ENCODE data around the gene FKBP7.

FKBP7 gene

GRCh38 chr2:178420463-178420999 is 57.9 kb downstream of the FKBP7 start:
- H3K9me3 ChIP-seq (ENCODE audit: insufficient read depth, low read length), result no peaks in the 10 kb centered on the region
- no peak overlapping the region for H3K4me2 ChIP-seq (ENCODE audit: low read depth, low read length, poor library complexity, severe bottlenecking)
- H4K20me1 ChIP-seq (ENCODE audit: low read depth, low read length), result no peaks in the 10 kb centered on the region
- no peaks in the 10 kb centered on the region for H3K27me3 ChIP-seq (ENCODE audit: low read length)
- no peaks in the 10 kb centered on the region for H3K36me3 ChIP-seq (ENCODE audit: low read length)
- TF ChIP-seq EZH2phosphoT487 (conservative IDR thresholded peaks at IDR 0.05; ENCODE audit: low read length) (no peak), CTCF (IDR thresholded peaks at IDR 0.05; ENCODE audit: insufficient read depth, low read length, poor library complexity, severe bottlenecking) (no peak)
- H3K9me2 ChIP-seq (replicated peaks; ENCODE audit: insufficient read depth, low read length), result no peaks in the 10 kb centered on the region
- H3K27ac ChIP-seq (ENCODE audit: low read depth, low read length), result no peak overlapping the region
- no peaks in the 10 kb centered on the region for H3K79me2 ChIP-seq (ENCODE audit: insufficient read depth, low read length)
- H3K4me3 ChIP-seq (ENCODE audit: insufficient read depth, low read length, poor library complexity, severe bottlenecking), result no peak overlapping the region
- no peak overlapping the region for H3K9ac ChIP-seq (ENCODE audit: low read length)
- H3F3A ChIP-seq (ENCODE audit: insufficient read depth), result no peaks in the 10 kb centered on the region
- no peak overlapping the region for H2AFZ ChIP-seq (ENCODE audit: low read depth, low read length, severe bottlenecking)

- no peaks in the 10 kb centered on the region for H3K79me2 ChIP-seq (ENCODE audit: insufficient read depth, low read length)
- H3K27me3 ChIP-seq (ENCODE audit: low read length), result no peaks in the 10 kb centered on the region
- H4K20me1 ChIP-seq (ENCODE audit: low read depth, low read length), result no peaks in the 10 kb centered on the region
- no peak overlapping the region for H3K4me2 ChIP-seq (ENCODE audit: low read depth, low read length, poor library complexity, severe bottlenecking)
- H3K9me2 ChIP-seq (replicated peaks; ENCODE audit: insufficient read depth, low read length), result no peaks in the 10 kb centered on the region
- H3K36me3 ChIP-seq (ENCODE audit: low read length), result no peaks in the 10 kb centered on the region
- no peak overlapping the region for H3K27ac ChIP-seq (ENCODE audit: low read depth, low read length)
- no peaks in the 10 kb centered on the region for H3K9me3 ChIP-seq (ENCODE audit: insufficient read depth, low read length)
- TF ChIP-seq CTCF (IDR thresholded peaks at IDR 0.05; ENCODE audit: insufficient read depth, low read length, poor library complexity, severe bottlenecking), result no peak
- TF ChIP-seq EZH2phosphoT487 (conservative IDR thresholded peaks at IDR 0.05; ENCODE audit: low read length), result no peak
- H3K9ac ChIP-seq (ENCODE audit: low read length), result no peak overlapping the region
- H2AFZ ChIP-seq (ENCODE audit: low read depth, low read length, severe bottlenecking), result no peak overlapping the region
- no peak overlapping the region for H3K4me3 ChIP-seq (ENCODE audit: insufficient read depth, low read length, poor library complexity, severe bottlenecking)
- H3F3A ChIP-seq (ENCODE audit: insufficient read depth), result no peaks in the 10 kb centered on the region
These were observed 59.3 kb downstream of the FKBP7 start for GRCh38 chr2:178419123-178419522.

- no peak overlapping the region for H2AFZ ChIP-seq (ENCODE audit: low read depth, low read length, severe bottlenecking)
- H3K4me2 ChIP-seq (ENCODE audit: low read depth, low read length, poor library complexity, severe bottlenecking), result no peak overlapping the region
- H3K27ac ChIP-seq (ENCODE audit: low read depth, low read length), result no peak overlapping the region
- no peaks in the 10 kb centered on the region for H3K9me2 ChIP-seq (replicated peaks; ENCODE audit: insufficient read depth, low read length)
- H3K27me3 ChIP-seq (ENCODE audit: low read length), result no peaks in the 10 kb centered on the region
- H3K9me3 ChIP-seq (ENCODE audit: insufficient read depth, low read length), result no peaks in the 10 kb centered on the region
- H3K36me3 ChIP-seq (ENCODE audit: low read length), result no peaks in the 10 kb centered on the region
- no peak for TF ChIP-seq EZH2phosphoT487 (conservative IDR thresholded peaks at IDR 0.05; ENCODE audit: low read length)
- TF ChIP-seq CTCF (IDR thresholded peaks at IDR 0.05; ENCODE audit: insufficient read depth, low read length, poor library complexity, severe bottlenecking), result no peak
- H3K4me3 ChIP-seq (ENCODE audit: insufficient read depth, low read length, poor library complexity, severe bottlenecking), result no peak overlapping the region
- no peaks in the 10 kb centered on the region for H3K79me2 ChIP-seq (ENCODE audit: insufficient read depth, low read length)
- H3K9ac ChIP-seq (ENCODE audit: low read length), result no peak overlapping the region
- H4K20me1 ChIP-seq (ENCODE audit: low read depth, low read length), result no peaks in the 10 kb centered on the region
- no peaks in the 10 kb centered on the region for H3F3A ChIP-seq (ENCODE audit: insufficient read depth)
These were observed 60.0 kb downstream of the FKBP7 start for GRCh38 chr2:178418426-178418825.

Measured in SU-DHL-6 (cell line).